ENCODE data around the gene CHRNB1.

The CHRNB1 gene

GRCh38 chr17:7419819-7420610 lies 24.8 kb upstream of the CHRNB1 start, which contains the start of gene SPEM1:
Gene SPEM1 (plus strand): TSS chr17:7420324. CDS start chr17:7420385, 61 bp downstream.
- H3K4me3 ChIP-seq (ENCODE audit: low read depth, low read length): no peak within 1 kb of the TSS
- no peak for DNase-seq (ENCODE audit: low read depth, low spot score)
- in situ Hi-C loops (cut with HindIII; ENCODE audit: low sequenced_read_pairs): no loop called here
- TF ChIP-seq, protein P1, sequence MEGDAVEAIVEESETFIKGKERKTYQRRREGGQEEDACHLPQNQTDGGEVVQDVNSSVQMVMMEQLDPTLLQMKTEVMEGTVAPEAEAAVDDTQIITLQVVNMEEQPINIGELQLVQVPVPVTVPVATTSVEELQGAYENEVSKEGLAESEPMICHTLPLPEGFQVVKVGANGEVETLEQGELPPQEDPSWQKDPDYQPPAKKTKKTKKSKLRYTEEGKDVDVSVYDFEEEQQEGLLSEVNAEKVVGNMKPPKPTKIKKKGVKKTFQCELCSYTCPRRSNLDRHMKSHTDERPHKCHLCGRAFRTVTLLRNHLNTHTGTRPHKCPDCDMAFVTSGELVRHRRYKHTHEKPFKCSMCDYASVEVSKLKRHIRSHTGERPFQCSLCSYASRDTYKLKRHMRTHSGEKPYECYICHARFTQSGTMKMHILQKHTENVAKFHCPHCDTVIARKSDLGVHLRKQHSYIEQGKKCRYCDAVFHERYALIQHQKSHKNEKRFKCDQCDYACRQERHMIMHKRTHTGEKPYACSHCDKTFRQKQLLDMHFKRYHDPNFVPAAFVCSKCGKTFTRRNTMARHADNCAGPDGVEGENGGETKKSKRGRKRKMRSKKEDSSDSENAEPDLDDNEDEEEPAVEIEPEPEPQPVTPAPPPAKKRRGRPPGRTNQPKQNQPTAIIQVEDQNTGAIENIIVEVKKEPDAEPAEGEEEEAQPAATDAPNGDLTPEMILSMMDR (IDR thresholded peaks at IDR 0.05; ENCODE audit: low read depth, low read length): no peak

DNA sequence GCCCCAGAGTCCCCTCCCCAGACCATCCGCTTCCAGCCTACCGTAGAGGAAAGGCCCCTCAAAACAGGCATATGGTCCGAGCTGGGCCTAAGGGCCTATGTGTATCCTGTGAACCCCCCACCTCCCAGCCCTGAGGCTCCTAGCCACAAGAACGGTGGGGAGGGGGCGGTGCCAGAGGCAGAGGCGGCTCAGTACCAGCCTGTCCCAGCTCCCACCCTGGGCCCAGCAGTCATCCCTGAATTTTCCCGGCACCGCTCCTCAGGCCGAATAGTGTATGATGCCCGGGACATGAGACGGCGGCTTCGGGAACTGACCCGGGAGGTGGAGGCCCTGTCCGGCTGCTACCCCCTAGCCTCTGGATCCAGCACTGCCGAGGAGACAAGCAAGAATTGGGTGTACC lies 23.7 kb upstream of the CHRNB1 start:
- TF ChIP-seq, protein P1 (IDR thresholded peaks at IDR 0.05; ENCODE audit: low read depth, low read length): no peak
- DNase-seq (ENCODE audit: low read depth, low spot score): no peak
- in situ Hi-C loops (cut with HindIII; ENCODE audit: low sequenced_read_pairs): no loop called here
- no peak overlapping the region for H3K4me3 ChIP-seq (ENCODE audit: low read depth, low read length)

DNA sequence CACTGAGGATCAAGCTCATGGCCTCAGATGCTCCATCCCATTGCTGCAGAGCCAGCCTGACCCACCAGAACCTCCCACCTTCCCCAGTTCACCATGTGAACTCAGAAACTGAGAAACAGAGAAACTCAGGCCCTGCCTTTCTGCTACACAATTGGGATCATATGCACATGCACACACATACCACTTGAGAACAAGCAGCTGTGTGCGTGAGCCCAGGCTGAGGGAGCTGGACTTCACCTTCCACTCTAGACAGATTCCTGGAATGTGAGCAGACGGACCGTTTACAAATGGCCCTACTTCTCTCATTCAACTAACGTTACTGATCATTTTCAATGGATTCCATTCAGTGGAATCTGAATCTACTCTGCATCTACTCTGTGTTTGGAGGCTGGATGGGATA lies 21.2 kb upstream of the CHRNB1 start:
- TF ChIP-seq, protein P1 (IDR thresholded peaks at IDR 0.05; ENCODE audit: low read depth, low read length): no peak
- no peak for DNase-seq (ENCODE audit: low read depth, low spot score)
- no peak overlapping the region for H3K4me3 ChIP-seq (ENCODE audit: low read depth, low read length)
- in situ Hi-C loops (cut with HindIII; ENCODE audit: low sequenced_read_pairs): no loop called here

- no peak within 1 kb of the TSS for H3K4me3 ChIP-seq (ENCODE audit: low read depth, low read length)
- TF ChIP-seq, protein P1 (IDR thresholded peaks at IDR 0.05; ENCODE audit: low read depth, low read length): no peak
- in situ Hi-C loops (cut with HindIII; ENCODE audit: low sequenced_read_pairs): no loop called here
- DNase-seq (ENCODE audit: low read depth, low spot score): no peak
These were observed 19.5 kb upstream of the CHRNB1 start, which contains the start of gene SPEM2 for GRCh38 chr17:7425316-7425715. Gene SPEM2 (plus strand): TSS chr17:7425616. CDS start chr17:7425689, 73 bp downstream.

- no peak overlapping the region for H3K4me3 ChIP-seq (ENCODE audit: low read depth, low read length)
- TF ChIP-seq, protein P1 (IDR thresholded peaks at IDR 0.05; ENCODE audit: low read depth, low read length): no peak
- in situ Hi-C loops (cut with HindIII; ENCODE audit: low sequenced_read_pairs): no loop called here
- DNase-seq (ENCODE audit: low read depth, low spot score): no peak
These were observed 19.1 kb upstream of the CHRNB1 start for GRCh38 chr17:7425756-7426155.

- DNase-seq (ENCODE audit: low read depth, low spot score): no peak
- H3K4me3 ChIP-seq (ENCODE audit: low read depth, low read length): no peak overlapping the region
- TF ChIP-seq, protein P1 (IDR thresholded peaks at IDR 0.05; ENCODE audit: low read depth, low read length): no peak
- in situ Hi-C loops (cut with HindIII; ENCODE audit: low sequenced_read_pairs): no loop called here
These were observed 18.5 kb upstream of the CHRNB1 start for GRCh38 chr17:7426203-7426863.
